K562 (cell line): Measurements from ENCODE around the gene CLIP2. TPM values are rescaled to one million over a fixed set of nuclear protein-coding genes. Genes with fewer than 3 reads are reported as not detected.

Experiments
- ATAC-seq: fragments of 200-7000 bp; cut with Tn5 transposase; 3 replicates; pipeline ENCODE4 v1.9.1; 2020; ENCODE audit warnings: moderate library complexity
- BruUV-seq: library from RNA; stranded (reverse); fragments of 400-500 nt; replicated peaks from 2 replicates; lab custom pipeline; 2021; lab: Mats Ljungman, UMichigan
- CTCF ChIA-PET: fragments of 300-600 bp; formaldehyde crosslinking; extraction: SDS; loops from one replicate; lab custom pipeline; 2021; ENCODE audit warnings: low intra/inter-chr PET ratio; lab: Yijun Ruan, JAX
- POLR2A ChIA-PET: fragments of 300-600, 350-650 bp; sonication (Branson Sonifier 250); formaldehyde crosslinking; extraction: SDS; loops from one replicate; lab custom pipeline; 2021; ENCODE audit warnings: antibody characterized with exemption, inconsistent platforms; lab: Yijun Ruan, JAX
- DNase-seq, 4 experiments: peaks; one replicate each; pipeline versions ENCODE4 v3.0.0 to v3.0.0-alpha.2; 2011 to 2018; ENCODE audit warnings: low spot score in 3 of 4, mixed read lengths in 3 of 4; ENCODE audit errors: extremely low read depth in 1 of 4
- FAIRE-seq: peaks from 2 replicates; lab custom pipeline; 2011; peaks lifted over from hg19 to GRCh38; lab: Jason Lieb, UNC
- H2AFZ ChIP-seq: 2 replicates; pipeline ENCODE4 v1.6.0; 2011; ENCODE audit warnings: low read depth, low read length, control low read depth, inconsistent platforms
- H3K27ac ChIP-seq: fragments of 200-600 bp; 3 replicates; pipeline ENCODE4 v1.8.0; 2011; ENCODE audit warnings: low read depth, mild to moderate bottlenecking, control low read depth, inconsistent platforms, low read length, moderate library complexity, mixed read lengths; ENCODE audit errors: extremely low read depth
- H3K27me3 ChIP-seq, 2 experiments: fragments of 300-600 bp in 1 of 2; 2 replicates in 1 of 2; 3 replicates in 1 of 2; pipeline versions ENCODE4 v1.6.0 to v1.8.0; 2011; ENCODE audit warnings: inconsistent platforms in 2 of 2, low read length in 2 of 2, mild to moderate bottlenecking in 1 of 2, mixed read lengths in 1 of 2, moderate library complexity in 1 of 2; ENCODE audit not compliant: control insufficient read depth in 2 of 2, insufficient read depth in 2 of 2
- H3K36me3 ChIP-seq: fragments of 300-600 bp; 3 replicates; pipeline ENCODE4 v1.8.0; 2011; ENCODE audit warnings: mild to moderate bottlenecking, low read length, inconsistent platforms; ENCODE audit not compliant: control insufficient read depth, insufficient read depth
- H3K4me1 ChIP-seq, 2 experiments: fragments of 200-600 bp in 1 of 2; replicated peaks in 1 of 2; 2 replicates in 1 of 2; 3 replicates in 1 of 2; pipeline versions ENCODE4 v1.5.1 to v1.8.0; 2011; ENCODE audit warnings: inconsistent platforms in 2 of 2, low read length in 2 of 2, mild to moderate bottlenecking in 1 of 2, mixed read lengths in 1 of 2, moderate library complexity in 1 of 2; ENCODE audit not compliant: control insufficient read depth in 2 of 2, insufficient read depth in 2 of 2
- H3K4me2 ChIP-seq: 2 replicates; pipeline ENCODE4 v1.6.1; 2011; ENCODE audit warnings: low read length, control low read depth, inconsistent platforms, mixed read lengths; ENCODE audit not compliant: insufficient read depth
- H3K4me3 ChIP-seq: fragments of 200-600 bp; sonication (generic), shearing (Covaris generic); 2 replicates; pipeline ENCODE4 v1.5.1; 2016; ENCODE audit warnings: control low read depth, inconsistent platforms
- H3K79me2 ChIP-seq: fragments of 200-600 bp; 3 replicates; pipeline ENCODE4 v1.8.0; 2011; ENCODE audit warnings: low read length, inconsistent platforms; ENCODE audit not compliant: control insufficient read depth, insufficient read depth
- H3K9ac ChIP-seq, 2 experiments: 2 replicates each; pipeline versions ENCODE4 v1.6.0 to v1.6.1; 2011; ENCODE audit warnings: low read depth in 2 of 2, low read length in 2 of 2, control low read depth in 1 of 2, inconsistent platforms in 1 of 2, mild to moderate bottlenecking in 1 of 2, mixed read lengths in 1 of 2; ENCODE audit not compliant: insufficient read depth in 1 of 2
- H3K9me1 ChIP-seq: one replicate; pipeline ENCODE4 v1.6.0; 2011; ENCODE audit warnings: inconsistent platforms, mild to moderate bottlenecking, low read length, moderate library complexity; ENCODE audit not compliant: control insufficient read depth, insufficient read depth
- H3K9me3 ChIP-seq: replicated peaks from 2 replicates; pipeline ENCODE4 v1.5.1; 2011; ENCODE audit warnings: low read depth, low read length, inconsistent platforms; ENCODE audit not compliant: control insufficient read depth, insufficient read depth
- H4K20me1 ChIP-seq: replicated peaks from 2 replicates; pipeline ENCODE4 v1.6.1; 2011; ENCODE audit warnings: low read length, inconsistent platforms, mixed read lengths; ENCODE audit not compliant: control insufficient read depth, insufficient read depth
- ARID1B ChIP-seq: fragments of 450-650 bp; IDR thresholded peaks from 2 replicates; pipeline ENCODE4 v1.6.1; 2016; ENCODE audit warnings: antibody characterized with exemption, mild to moderate bottlenecking, inconsistent platforms
- CREB3L1 ChIP-seq: fragments of 450-650 bp; IDR thresholded peaks from 2 replicates; pipeline ENCODE4 v1.6.1; 2014; ENCODE audit warnings: low read depth, mild to moderate bottlenecking, moderate library complexity, borderline replicate concordance
- IRF2 ChIP-seq: sonication (generic); formaldehyde crosslinking; IDR thresholded peaks from 2 replicates; pipeline ENCODE4 v1.8.1; 2022; ENCODE audit warnings: mild to moderate bottlenecking, missing genetic modification reagents
- JUNB ChIP-seq: fragments of 450-650 bp; formaldehyde crosslinking; conservative IDR thresholded peaks from 2 replicates; pipeline ENCODE4 v1.4.0; 2020; ENCODE audit warnings: mild to moderate bottlenecking
- KDM4B ChIP-seq, 2 experiments: fragments of 450-650 bp in 1 of 2; sonication (generic) in 1 of 2; IDR thresholded peaks; 2 replicates each; pipeline ENCODE4 v1.6.1; 2016 to 2017; ENCODE audit warnings: borderline replicate concordance in 2 of 2, antibody characterized with exemption in 1 of 2, low read depth in 1 of 2, mild to moderate bottlenecking in 1 of 2
- KLF13 ChIP-seq: fragments of 450-650 bp; IDR thresholded peaks from 2 replicates; pipeline ENCODE4 v1.6.1; 2016; ENCODE audit warnings: missing genetic modification characterization, low read depth, mild to moderate bottlenecking, missing compliant biosample characterization, moderate library complexity, borderline replicate concordance
- MAFG ChIP-seq: fragments of 450-650 bp; conservative IDR thresholded peaks from 2 replicates; pipeline ENCODE4 v1.6.1; 2016; ENCODE audit warnings: missing genetic modification characterization, missing compliant biosample characterization
- MEIS2 ChIP-seq: fragments of 450-650 bp; IDR thresholded peaks from 2 replicates; pipeline ENCODE4 v1.6.1; 2014; ENCODE audit warnings: mild to moderate bottlenecking; ENCODE audit not compliant: partially characterized antibody
- POLR2G ChIP-seq: fragments of 200-400 bp; formaldehyde crosslinking; IDR thresholded peaks from 2 replicates; pipeline ENCODE4 v1.6.1; 2017; ENCODE audit warnings: low read depth, mild to moderate bottlenecking, antibody characterized with exemption, low read length, moderate library complexity
- RBM25 ChIP-seq: fragments of 200-400 bp; formaldehyde crosslinking; IDR thresholded peaks from 2 replicates; pipeline ENCODE4 v1.6.1; 2018; ENCODE audit warnings: low read length, low read depth, moderate library complexity; ENCODE audit not compliant: severe bottlenecking
- SP1 ChIP-seq: sonication (generic); formaldehyde crosslinking; IDR thresholded peaks from 2 replicates; pipeline ENCODE4 v1.8.1; 2022; ENCODE audit warnings: mild to moderate bottlenecking, missing genetic modification reagents
- SPI1 ChIP-seq: IDR thresholded peaks from 2 replicates; pipeline ENCODE4 v1.6.1; 2011; ENCODE audit warnings: low read depth, low read length, control low read depth, borderline replicate concordance
- STAT5B ChIP-seq: fragments of 250-450 bp; sonication (Bioruptor Pico); IDR thresholded peaks from 2 replicates; pipeline ENCODE4 v1.8.0; 2021; ENCODE audit warnings: mild to moderate bottlenecking, inconsistent platforms
- TAF15 ChIP-seq: fragments of 200-400 bp; formaldehyde crosslinking; IDR thresholded peaks from 2 replicates; pipeline ENCODE4 v1.6.1; 2017; ENCODE audit warnings: mild to moderate bottlenecking, low read depth, low read length, moderate library complexity
- TGIF2 ChIP-seq: sonication (generic); formaldehyde crosslinking; IDR thresholded peaks from 2 replicates; pipeline ENCODE4 v1.8.1; 2022; ENCODE audit warnings: mild to moderate bottlenecking, missing genetic modification reagents, moderate library complexity
- ZHX1 ChIP-seq: fragments of 150-350 bp; conservative IDR thresholded peaks from 2 replicates; pipeline ENCODE4 v1.6.1; 2014; ENCODE audit warnings: low read length
- ZNF277 ChIP-seq: fragments of 250-450 bp; sonication (Bioruptor Pico); IDR thresholded peaks from 2 replicates; pipeline ENCODE4 v1.8.0; 2022; ENCODE audit warnings: inconsistent platforms, mild to moderate bottlenecking, moderate library complexity, borderline replicate concordance
- WGBS: fragments of 100-300 bp; shearing (Covaris generic); methylation state at CpG from one replicate; pipeline ENCODE4 v1.1.6; 2016; ENCODE audit warnings: low coverage, mixed read lengths; ENCODE audit not compliant: insufficient coverage; ENCODE audit errors: missing lambda C conversion rate; 5-methylcytosine and 5-hydroxymethylcytosine counted together
- in situ Hi-C: fragments of 300-500 bp; cut with MboI; formaldehyde crosslinking; loops from 4 replicates; pipeline ENCODE4 v1.15.0; 2018; ENCODE audit warnings: inconsistent platforms, mixed read lengths
- intact Hi-C: fragments of 100-400 bp; cut with micrococcal nuclease; formaldehyde crosslinking; loops from 2 replicates; pipeline ENCODE4 v1.14.2; 2022
- polyA plus RNA-seq, 8 experiments: library from polyadenylated mRNA; depleted of rRNA in 4 of 8; stranded (reverse) in 5 of 8; unstranded in 3 of 8; fragments of >200 nt; fragmentation: Nextera tagmentation in 2 of 8; fragmentation: Illumina TruSeq in 1 of 8; extraction: Ambion mirVana in 2 of 8; extraction: Trizol in 1 of 8; gene quantifications; 2 replicates each; pipeline versions ENCODE4 v1.2.1 to v1.2.3, GENCODE V29; 2011 to 2014; ENCODE audit warnings: inconsistent platforms in 1 of 8, missing spikeins in 1 of 8
- total RNA-seq, 7 experiments: library from RNA; depleted of rRNA in 6 of 7; stranded (reverse); fragments of >200 nt in 6 of 7; fragmentation: Illumina TruSeq in 2 of 7; extraction: Trizol in 2 of 7; gene quantifications; 2 replicates each; pipeline versions ENCODE4 v1.2.1 to v1.2.3, GENCODE V29; 2011 to 2021; ENCODE audit warnings: low replicate concordance in 1 of 7

Gene CLIP2
- total and polyA plus RNA-seq, 9 of the 15 experiments (the other 6 are each of a cell fraction or from before 2014, with no cell fraction given): 0.07 to 5.4 (median 2.1) TPM

- WGBS: 60% methylated on average over 6 of the region's 8 CpGs
- no peaks in the 10 kb centered on the region for H3K9me1 ChIP-seq
- BruUV-seq: no TSS peak
- no peak for FAIRE-seq
- TF ChIP-seq MEIS2 (no peak), STAT5B (no peak), ARID1B (no peak), KLF13 (tag) (no peak), TGIF2 (CRISPR knock-in tag) (no peak), SP1 (no peak), TAF15 (no peak), CREB3L1 (no peak), POLR2G (no peak), MAFG (tag) (no peak), ZNF277 (CRISPR knock-in tag) (no peak), KDM4B (IDR thresholded peaks at IDR 0.05; ENCODE audit: borderline replicate concordance in 2 of 2, low read depth in 1 of 2) (no peak), ZHX1 (no peak), RBM25 (no peak), SPI1 (no peak), IRF2 (CRISPR knock-in tag) (no peak), JUNB (CRISPR knock-in tag) (no peak)
- TF ChIP-seq, all 486 proteins: peak for 0
- ChIA-PET POLR2A (no interaction called here), CTCF (no interaction called here)
- peaks cover 0 to 19% of the 10 kb centered on the region in 2 experiments; a peak in 2 of 5 replicates for H3K27me3 ChIP-seq
- no peak overlapping the region for H3K27ac ChIP-seq
- intact Hi-C loops (loop anchor here (5.0 kb wide), 1 partner anchor 352 kb away; no protein-coding TSS in a partner anchor), in situ Hi-C loops (loop anchor here (5.0 to 25.0 kb wide), 4 partner anchors 197 to 633 kb away; no protein-coding TSS in a partner anchor)
- DNase-seq (peak in 1 of 4 experiments; percentile 11), ATAC-seq (no peak)
- peak overlapping the region in 1 of 2 experiments; percentile 49; a peak in 1 of 4 replicates for H3K9ac ChIP-seq
- no peak overlapping the region for H2AFZ ChIP-seq
- no peak overlapping the region for H3K4me2 ChIP-seq
- H3K4me3 ChIP-seq: no peak overlapping the region
- H4K20me1 ChIP-seq: no peaks in the 10 kb centered on the region; the same call in 1 of the 2 replicates
- peaks cover 8 to 30% of the 10 kb centered on the region in 2 experiments for H3K4me1 ChIP-seq
- H3K79me2 ChIP-seq: no peaks in the 10 kb centered on the region
- no peaks in the 10 kb centered on the region for H3K36me3 ChIP-seq
- no peaks in the 10 kb centered on the region for H3K9me3 ChIP-seq
These were observed 115.1 kb downstream of the CLIP2 start for GRCh38 chr7:74404388-74404700.
